ENCODE data around the gene FAM47E. TPM values are rescaled to one million over a fixed set of nuclear protein-coding genes. Genes with fewer than 3 reads are reported as not detected.

FAM47E gene
- total RNA-seq, 1 experiment from 2014 or later: 2.0 TPM

DNA sequence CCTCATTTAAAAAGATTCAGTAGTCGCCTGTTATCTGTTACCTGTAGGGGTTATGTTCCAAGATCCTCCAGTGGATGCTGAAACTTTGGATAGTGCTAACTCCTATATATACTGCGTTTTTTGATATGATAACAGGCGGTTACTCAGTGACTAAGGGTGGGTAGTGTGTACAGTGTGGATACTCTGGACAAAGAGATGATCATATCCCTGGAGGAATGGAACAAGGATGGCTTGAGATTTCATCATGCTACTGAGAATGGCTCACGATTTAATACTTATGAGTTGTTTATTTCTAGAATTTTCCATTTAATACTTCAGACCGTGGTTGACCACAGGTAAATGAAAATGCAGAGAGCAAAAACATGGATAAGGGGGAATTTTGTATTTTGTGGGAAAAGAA lies 21.5 kb downstream of the FAM47E start:
- Mint-ChIP-seq H3K4me1 (no peaks in the 10 kb centered on the region), H3K36me3 (ENCODE audit: insufficient read depth in 1 of 3, low read depth in 3 of 3) (no peaks in the 10 kb centered on the region), H3K27me3 (ENCODE audit: low read depth) (no peaks in the 10 kb centered on the region), H3K27ac (no peak overlapping the region), H3K9me3 (no peaks in the 10 kb centered on the region; a peak in 1 of 5 replicates), H3K4me3 (no peak overlapping the region)
- Histone ChIP-seq H4K8ac (replicated peaks; ENCODE audit: insufficient read length, low read depth, low read length) (no peak overlapping the region), H3K18ac (ENCODE audit: insufficient read length, low read depth, low read length) (no peak overlapping the region), H3K4me2 (ENCODE audit: insufficient read depth, insufficient read length, low read length) (no peak overlapping the region), H3K56ac (ENCODE audit: insufficient read length, low read depth, low read length) (no peak overlapping the region), H4K20me1 (ENCODE audit: control insufficient read depth, insufficient read depth, insufficient read length) (no peaks in the 10 kb centered on the region), H2BK15ac (ENCODE audit: low read depth, low read length) (no peak overlapping the region), H3T11ph (ENCODE audit: low read length) (no peak overlapping the region), H2BK5ac (ENCODE audit: insufficient read length, low read length) (no peak overlapping the region), H3K79me1 (ENCODE audit: insufficient read depth, low read depth, low read length, poor library complexity, severe bottlenecking) (no peaks in the 10 kb centered on the region), H3K27me3 (ENCODE audit: insufficient read depth, low read length) (no peaks in the 10 kb centered on the region), H3K23ac (ENCODE audit: insufficient read length, low read depth, low read length) (no peak overlapping the region), H4K5ac (ENCODE audit: insufficient read length, low read depth, low read length) (no peak overlapping the region), H2AFZ (ENCODE audit: low read length) (no peak overlapping the region), H3K27ac (ENCODE audit: insufficient read length, low read depth, low read length) (no peak overlapping the region), H3K14ac (ENCODE audit: insufficient read depth, low read length) (no peak overlapping the region), H3K9me3 (ENCODE audit: control insufficient read depth, low read depth, low read length) (no peaks in the 10 kb centered on the region), H2BK20ac (ENCODE audit: low read depth, low read length, poor library complexity, severe bottlenecking) (no peak overlapping the region), H3K23me2 (ENCODE audit: insufficient read length, low read depth, low read length, poor library complexity, severe bottlenecking) (no peaks in the 10 kb centered on the region), H3K79me2 (ENCODE audit: insufficient read depth, low read length) (no peaks in the 10 kb centered on the region), H2AK5ac (ENCODE audit: insufficient read length, low read length) (no peak overlapping the region), H2BK12ac (ENCODE audit: insufficient read length, low read depth, low read length) (no peak overlapping the region), H2BK120ac (ENCODE audit: low read depth, low read length, poor library complexity, severe bottlenecking) (no peak overlapping the region), H3K4ac (ENCODE audit: low read depth, low read length) (no peak overlapping the region), H3K9ac (ENCODE audit: extremely low read depth, insufficient read length, low read length) (no peak overlapping the region), H4K91ac (ENCODE audit: insufficient read length, low read depth, low read length) (no peak overlapping the region), H3K4me1 (ENCODE audit: insufficient read depth, low read length) (no peaks in the 10 kb centered on the region)
- TF ChIP-seq, protein P1, sequence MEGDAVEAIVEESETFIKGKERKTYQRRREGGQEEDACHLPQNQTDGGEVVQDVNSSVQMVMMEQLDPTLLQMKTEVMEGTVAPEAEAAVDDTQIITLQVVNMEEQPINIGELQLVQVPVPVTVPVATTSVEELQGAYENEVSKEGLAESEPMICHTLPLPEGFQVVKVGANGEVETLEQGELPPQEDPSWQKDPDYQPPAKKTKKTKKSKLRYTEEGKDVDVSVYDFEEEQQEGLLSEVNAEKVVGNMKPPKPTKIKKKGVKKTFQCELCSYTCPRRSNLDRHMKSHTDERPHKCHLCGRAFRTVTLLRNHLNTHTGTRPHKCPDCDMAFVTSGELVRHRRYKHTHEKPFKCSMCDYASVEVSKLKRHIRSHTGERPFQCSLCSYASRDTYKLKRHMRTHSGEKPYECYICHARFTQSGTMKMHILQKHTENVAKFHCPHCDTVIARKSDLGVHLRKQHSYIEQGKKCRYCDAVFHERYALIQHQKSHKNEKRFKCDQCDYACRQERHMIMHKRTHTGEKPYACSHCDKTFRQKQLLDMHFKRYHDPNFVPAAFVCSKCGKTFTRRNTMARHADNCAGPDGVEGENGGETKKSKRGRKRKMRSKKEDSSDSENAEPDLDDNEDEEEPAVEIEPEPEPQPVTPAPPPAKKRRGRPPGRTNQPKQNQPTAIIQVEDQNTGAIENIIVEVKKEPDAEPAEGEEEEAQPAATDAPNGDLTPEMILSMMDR (conservative IDR thresholded peaks at IDR 0.05): no peak
- WGBS (ENCODE audit: extremely low coverage, insufficient read length, low lambda C conversion rate): no CpG with 5 or more reads among the region's 5 CpGs
- DNase-seq: no peak

All from H9 (cell line).